Mammary epithelial cell (primary cell): ENCODE results near the gene FILIP1L.

ENCODE experiments used
- EZH2 ChIP-seq: IDR thresholded peaks from 2 replicates; pipeline ENCODE4 v1.6.1; 2012; ENCODE audit warnings: low read length, inconsistent platforms, borderline replicate concordance
- TF ChIP-seq, protein P1 (sequence below), 2 donors: IDR thresholded peaks in 1 of 2; conservative IDR thresholded peaks in 1 of 2; 2 replicates each; pipeline ENCODE4 v1.5.1; 2011 to 2012; ENCODE audit warnings: inconsistent platforms in 2 of 2, low read length in 2 of 2, mild to moderate bottlenecking in 2 of 2, control low read depth in 1 of 2, low read depth in 1 of 2; ENCODE audit not compliant: insufficient read depth in 1 of 2; ENCODE audit errors: extremely low read depth in 1 of 2

DNA sequence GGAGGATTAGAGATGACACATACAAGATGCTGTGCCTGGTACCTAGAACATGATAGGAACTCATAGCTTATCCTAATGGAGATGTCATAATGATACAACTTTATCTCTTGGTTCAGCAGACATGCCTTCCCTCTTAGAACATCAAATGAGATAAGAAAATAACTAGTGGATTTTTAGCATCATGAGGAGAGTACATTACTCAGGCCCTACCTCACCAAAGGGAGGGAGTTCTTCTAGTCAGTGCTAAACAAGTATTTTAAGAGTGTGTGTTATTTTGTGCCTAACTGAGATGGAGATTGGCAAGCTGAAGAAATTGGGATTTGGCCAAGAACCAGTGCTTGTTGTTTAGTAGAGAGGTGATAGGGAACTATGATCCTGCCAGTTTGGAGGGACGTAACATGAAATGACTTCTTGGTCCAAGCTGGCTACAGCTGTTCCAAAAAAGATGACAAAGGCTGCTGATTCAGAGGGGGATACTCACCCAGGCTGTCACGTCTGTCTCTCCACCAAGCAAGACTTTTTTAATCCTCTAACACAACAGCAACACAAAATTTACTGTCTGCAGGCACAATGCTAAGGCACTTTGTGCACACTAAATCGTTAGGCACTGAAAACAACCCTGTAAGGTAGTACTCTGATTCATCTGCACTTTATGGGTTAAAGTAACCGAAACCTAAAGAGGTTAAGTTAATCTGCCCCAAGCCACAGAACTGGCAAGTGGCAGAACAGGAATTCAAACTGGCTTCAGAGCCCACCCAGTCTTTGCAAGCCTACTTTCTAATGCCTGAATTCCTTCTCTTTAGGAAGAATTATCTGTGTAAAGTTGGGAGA is 170.2 kb downstream of the FILIP1L start:
- TF ChIP-seq, protein P1, sequence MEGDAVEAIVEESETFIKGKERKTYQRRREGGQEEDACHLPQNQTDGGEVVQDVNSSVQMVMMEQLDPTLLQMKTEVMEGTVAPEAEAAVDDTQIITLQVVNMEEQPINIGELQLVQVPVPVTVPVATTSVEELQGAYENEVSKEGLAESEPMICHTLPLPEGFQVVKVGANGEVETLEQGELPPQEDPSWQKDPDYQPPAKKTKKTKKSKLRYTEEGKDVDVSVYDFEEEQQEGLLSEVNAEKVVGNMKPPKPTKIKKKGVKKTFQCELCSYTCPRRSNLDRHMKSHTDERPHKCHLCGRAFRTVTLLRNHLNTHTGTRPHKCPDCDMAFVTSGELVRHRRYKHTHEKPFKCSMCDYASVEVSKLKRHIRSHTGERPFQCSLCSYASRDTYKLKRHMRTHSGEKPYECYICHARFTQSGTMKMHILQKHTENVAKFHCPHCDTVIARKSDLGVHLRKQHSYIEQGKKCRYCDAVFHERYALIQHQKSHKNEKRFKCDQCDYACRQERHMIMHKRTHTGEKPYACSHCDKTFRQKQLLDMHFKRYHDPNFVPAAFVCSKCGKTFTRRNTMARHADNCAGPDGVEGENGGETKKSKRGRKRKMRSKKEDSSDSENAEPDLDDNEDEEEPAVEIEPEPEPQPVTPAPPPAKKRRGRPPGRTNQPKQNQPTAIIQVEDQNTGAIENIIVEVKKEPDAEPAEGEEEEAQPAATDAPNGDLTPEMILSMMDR (conservative IDR thresholded peaks at IDR 0.05 in 1 of 2, IDR thresholded peaks at IDR 0.05 in 1 of 2; ENCODE audit: extremely low read depth in 1 of 2, insufficient read depth in 1 of 2, low read depth in 1 of 2, low read length in 2 of 2), result no peak
- no peak for TF ChIP-seq EZH2
